Neural cell (in vitro differentiated cells): ENCODE data around the gene ERVH48-1.
"Not testable (repeated sequence)": the region's sequence is repeated elsewhere in the genome, so short reads cannot be mapped to it uniquely, and the experiment has no call there.

Experiments
- EP300 ChIP-seq: fragments of 450-650 bp; conservative IDR thresholded peaks from 2 replicates; pipeline ENCODE4 v1.6.1; 2014; ENCODE audit warnings: antibody characterized with exemption, mild to moderate bottlenecking, moderate library complexity; ENCODE audit not compliant: poor library complexity, severe bottlenecking
- EZH2 ChIP-seq: fragments of 200-600, 300-800 bp; shearing (Covaris generic), sonication (generic); IDR thresholded peaks from 2 replicates; pipeline ENCODE4 v1.6.1; 2014; ENCODE audit warnings: antibody characterized with exemption, low read length, borderline replicate concordance, mild to moderate bottlenecking; ENCODE audit not compliant: insufficient read depth, poor library complexity, severe bottlenecking
- POLR2AphosphoS5 ChIP-seq: IDR thresholded peaks from 2 replicates; pipeline ENCODE4 v1.6.1; 2012
- RAD21 ChIP-seq: fragments of 450-650 bp; conservative IDR thresholded peaks from 2 replicates; pipeline ENCODE4 v1.6.1; 2014; ENCODE audit warnings: antibody characterized with exemption, mild to moderate bottlenecking, moderate library complexity
- SMC3 ChIP-seq: fragments of 450-650 bp; conservative IDR thresholded peaks from 2 replicates; pipeline ENCODE4 v1.6.1; 2014; ENCODE audit warnings: antibody characterized with exemption, mild to moderate bottlenecking, moderate library complexity; ENCODE audit not compliant: poor library complexity
- TAF1 ChIP-seq: IDR thresholded peaks from 2 replicates; pipeline ENCODE4 v1.6.1; 2012; ENCODE audit warnings: low read depth
- TF ChIP-seq, protein P1 (sequence below): fragments of 450-650 bp; IDR thresholded peaks from 2 replicates; pipeline ENCODE4 v1.5.1; 2014; ENCODE audit warnings: antibody characterized with exemption, mild to moderate bottlenecking, moderate library complexity; ENCODE audit not compliant: poor library complexity, severe bottlenecking
- TF ChIP-seq, protein P2 (sequence below): IDR thresholded peaks from 2 replicates; pipeline ENCODE4 v1.6.1; 2012; ENCODE audit warnings: borderline replicate concordance

DNA sequence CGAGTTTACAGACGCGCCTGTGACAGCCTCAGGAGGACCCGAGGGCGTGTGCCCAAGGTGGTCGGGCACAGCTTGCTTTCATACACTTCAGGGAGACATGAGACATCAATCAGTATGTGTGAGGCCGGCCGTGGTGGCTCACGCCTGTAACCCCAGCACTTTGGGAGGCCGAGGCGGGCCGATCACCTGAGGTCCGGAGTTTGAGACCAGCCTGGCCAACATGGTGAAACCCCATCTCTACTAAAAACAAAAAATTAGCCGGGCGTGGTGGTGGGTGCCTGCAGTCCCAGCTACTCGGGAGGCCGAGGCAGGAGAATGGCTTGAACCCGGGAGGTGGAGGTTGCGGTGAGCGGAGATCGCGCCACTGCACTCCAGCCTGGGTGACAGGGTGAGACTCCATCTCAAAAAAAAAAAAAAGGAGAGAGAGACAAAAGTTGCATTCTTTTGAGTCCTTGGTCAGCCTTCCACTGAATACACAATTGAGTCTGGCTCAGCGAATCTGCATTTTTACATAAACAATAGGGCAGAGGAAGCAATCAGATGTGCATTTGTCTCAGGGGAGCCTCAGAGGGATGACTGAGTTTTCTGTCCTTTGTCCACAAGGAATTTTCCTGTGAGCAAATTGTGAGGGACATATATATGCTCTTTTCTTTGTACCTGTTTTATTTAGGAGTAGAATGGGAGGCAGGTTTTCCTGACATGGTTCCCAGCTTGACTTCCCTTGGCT is 2.2 kb upstream of the ERVH48-1 start:
- TF ChIP-seq, protein P1, sequence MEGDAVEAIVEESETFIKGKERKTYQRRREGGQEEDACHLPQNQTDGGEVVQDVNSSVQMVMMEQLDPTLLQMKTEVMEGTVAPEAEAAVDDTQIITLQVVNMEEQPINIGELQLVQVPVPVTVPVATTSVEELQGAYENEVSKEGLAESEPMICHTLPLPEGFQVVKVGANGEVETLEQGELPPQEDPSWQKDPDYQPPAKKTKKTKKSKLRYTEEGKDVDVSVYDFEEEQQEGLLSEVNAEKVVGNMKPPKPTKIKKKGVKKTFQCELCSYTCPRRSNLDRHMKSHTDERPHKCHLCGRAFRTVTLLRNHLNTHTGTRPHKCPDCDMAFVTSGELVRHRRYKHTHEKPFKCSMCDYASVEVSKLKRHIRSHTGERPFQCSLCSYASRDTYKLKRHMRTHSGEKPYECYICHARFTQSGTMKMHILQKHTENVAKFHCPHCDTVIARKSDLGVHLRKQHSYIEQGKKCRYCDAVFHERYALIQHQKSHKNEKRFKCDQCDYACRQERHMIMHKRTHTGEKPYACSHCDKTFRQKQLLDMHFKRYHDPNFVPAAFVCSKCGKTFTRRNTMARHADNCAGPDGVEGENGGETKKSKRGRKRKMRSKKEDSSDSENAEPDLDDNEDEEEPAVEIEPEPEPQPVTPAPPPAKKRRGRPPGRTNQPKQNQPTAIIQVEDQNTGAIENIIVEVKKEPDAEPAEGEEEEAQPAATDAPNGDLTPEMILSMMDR = not testable (repeated sequence)
- not testable (repeated sequence) for TF ChIP-seq RAD21, TAF1, POLR2AphosphoS5, EZH2, EP300, SMC3
- TF ChIP-seq, protein P2, sequence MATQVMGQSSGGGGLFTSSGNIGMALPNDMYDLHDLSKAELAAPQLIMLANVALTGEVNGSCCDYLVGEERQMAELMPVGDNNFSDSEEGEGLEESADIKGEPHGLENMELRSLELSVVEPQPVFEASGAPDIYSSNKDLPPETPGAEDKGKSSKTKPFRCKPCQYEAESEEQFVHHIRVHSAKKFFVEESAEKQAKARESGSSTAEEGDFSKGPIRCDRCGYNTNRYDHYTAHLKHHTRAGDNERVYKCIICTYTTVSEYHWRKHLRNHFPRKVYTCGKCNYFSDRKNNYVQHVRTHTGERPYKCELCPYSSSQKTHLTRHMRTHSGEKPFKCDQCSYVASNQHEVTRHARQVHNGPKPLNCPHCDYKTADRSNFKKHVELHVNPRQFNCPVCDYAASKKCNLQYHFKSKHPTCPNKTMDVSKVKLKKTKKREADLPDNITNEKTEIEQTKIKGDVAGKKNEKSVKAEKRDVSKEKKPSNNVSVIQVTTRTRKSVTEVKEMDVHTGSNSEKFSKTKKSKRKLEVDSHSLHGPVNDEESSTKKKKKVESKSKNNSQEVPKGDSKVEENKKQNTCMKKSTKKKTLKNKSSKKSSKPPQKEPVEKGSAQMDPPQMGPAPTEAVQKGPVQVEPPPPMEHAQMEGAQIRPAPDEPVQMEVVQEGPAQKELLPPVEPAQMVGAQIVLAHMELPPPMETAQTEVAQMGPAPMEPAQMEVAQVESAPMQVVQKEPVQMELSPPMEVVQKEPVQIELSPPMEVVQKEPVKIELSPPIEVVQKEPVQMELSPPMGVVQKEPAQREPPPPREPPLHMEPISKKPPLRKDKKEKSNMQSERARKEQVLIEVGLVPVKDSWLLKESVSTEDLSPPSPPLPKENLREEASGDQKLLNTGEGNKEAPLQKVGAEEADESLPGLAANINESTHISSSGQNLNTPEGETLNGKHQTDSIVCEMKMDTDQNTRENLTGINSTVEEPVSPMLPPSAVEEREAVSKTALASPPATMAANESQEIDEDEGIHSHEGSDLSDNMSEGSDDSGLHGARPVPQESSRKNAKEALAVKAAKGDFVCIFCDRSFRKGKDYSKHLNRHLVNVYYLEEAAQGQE = not testable (repeated sequence)
